SK-N-SH treated with all-trans-retinoic acid at 6 μM for 48 hours (cell line): ENCODE data around the gene YBX1.

Source experiments
- ARNTL ChIP-seq: fragments of 450-650 bp; formaldehyde crosslinking; IDR thresholded peaks from 2 replicates; pipeline ENCODE4 v1.5.0; 2020; ENCODE audit warnings: low read depth, mild to moderate bottlenecking, moderate library complexity, borderline replicate concordance
- ZFP3 ChIP-seq: fragments of 250-450 bp; sonication (Bioruptor Pico); IDR thresholded peaks from 2 replicates; pipeline ENCODE4 v1.5.0; 2020; ENCODE audit warnings: mild to moderate bottlenecking, moderate library complexity
- ZNF70 ChIP-seq: fragments of 450-650 bp; formaldehyde crosslinking; IDR thresholded peaks from 2 replicates; pipeline ENCODE4 v1.5.0; 2020; ENCODE audit warnings: mild to moderate bottlenecking, moderate library complexity

DNA sequence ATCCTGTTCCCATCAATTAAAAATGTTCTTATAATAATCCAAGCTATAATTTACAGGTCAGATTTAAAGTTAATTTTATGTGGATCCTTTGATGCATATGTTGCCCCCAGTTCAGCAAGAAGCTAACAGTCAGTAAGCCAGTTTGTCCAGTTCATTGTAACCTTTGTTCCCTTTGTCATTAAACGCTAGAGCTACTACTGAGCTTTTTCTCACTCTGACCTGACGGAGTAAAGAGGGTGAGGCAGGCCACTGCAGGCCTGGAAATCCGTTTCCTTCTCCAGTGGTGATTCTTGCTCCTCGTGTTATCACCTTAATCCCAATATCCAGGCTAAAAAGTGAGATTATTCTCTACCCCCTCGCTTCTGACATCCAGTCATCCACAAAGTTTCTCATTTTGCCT is 10.2 kb downstream of the YBX1 start:
- TF ChIP-seq ZNF70 (no peak), ARNTL (CRISPR knock-in tag) (no peak), ZFP3 (CRISPR knock-in tag) (no peak)
